Lung (tissue), 12 donors: ENCODE data around the gene RBPJ. TPM values are rescaled to one million over a fixed set of nuclear protein-coding genes. Genes with fewer than 3 reads are reported as not detected.

ENCODE experiments used
- ATAC-seq: fragments of 200-7000 bp; cut with Tn5 transposase; one replicate; pipeline ENCODE4 v1.9.1; 2020; ENCODE audit warnings: moderate number of reproducible peaks; ENCODE audit not compliant: insufficient read depth, low FRiP score
- DNase-seq, 3 donors: peaks; one replicate each; pipeline ENCODE4 v3.0.0-alpha.2; 2013 to 2017
- H3K27ac ChIP-seq, 2 donors: one replicate each; pipeline ENCODE4 v1.5.1; 2013; ENCODE audit warnings: mild to moderate bottlenecking in 2 of 2, moderate library complexity in 2 of 2, control low read depth in 1 of 2, inconsistent platforms in 1 of 2, low read depth in 1 of 2, low read length in 1 of 2
- H3K27me3 ChIP-seq, 3 donors: one replicate each; pipeline ENCODE4 v1.5.1; 2013; ENCODE audit warnings: low read length in 2 of 3; ENCODE audit not compliant: control insufficient read depth in 3 of 3, insufficient read depth in 3 of 3
- H3K36me3 ChIP-seq, 4 donors: one replicate each; pipeline ENCODE4 v1.5.1; 2013; ENCODE audit warnings: low read length in 4 of 4, mild to moderate bottlenecking in 1 of 4, moderate library complexity in 1 of 4; ENCODE audit not compliant: control insufficient read depth in 4 of 4, insufficient read depth in 4 of 4
- H3K4me1 ChIP-seq, 5 donors: one replicate each; pipeline ENCODE4 v1.5.1; 2013; ENCODE audit warnings: low read length in 5 of 5, mild to moderate bottlenecking in 2 of 5, moderate library complexity in 1 of 5; ENCODE audit not compliant: control insufficient read depth in 5 of 5, insufficient read depth in 5 of 5
- H3K4me3 ChIP-seq: one replicate; pipeline ENCODE4 v1.5.1; 2013; ENCODE audit warnings: mild to moderate bottlenecking, control low read depth, moderate library complexity
- H3K9ac ChIP-seq, 2 donors: one replicate each; pipeline ENCODE4 v1.5.1; 2013; ENCODE audit warnings: low read length in 2 of 2, control low read depth in 1 of 2; ENCODE audit not compliant: insufficient read depth in 1 of 2
- H3K9me3 ChIP-seq, 4 donors: one replicate each; pipeline ENCODE4 v1.5.1; 2013; ENCODE audit warnings: low read length in 3 of 4, mild to moderate bottlenecking in 1 of 4, moderate library complexity in 1 of 4; ENCODE audit not compliant: control insufficient read depth in 4 of 4, insufficient read depth in 3 of 4
- CTCF ChIP-seq: IDR thresholded peaks from 2 replicates; pipeline ENCODE4 v1.5.1; 2012; ENCODE audit warnings: mild to moderate bottlenecking; ENCODE audit errors: control extremely low read depth, extremely low read depth
- WGBS, 2 donors: extraction: QIAGEN DNeasy Blood & Tissue Kit; methylation state at CpG; one replicate each; pipeline ENCODE4 v1.1.7; 2013; 5-methylcytosine and 5-hydroxymethylcytosine counted together
- polyA plus RNA-seq, 2 donors: library from polyadenylated mRNA; stranded (reverse); fragments of 200-250 nt; gene quantifications; one replicate each; pipeline ENCODE4 v1.2.1, GENCODE V29; 2013
- total RNA-seq, 2 donors: library from RNA; depleted of rRNA in 1 of 2; stranded (reverse); fragments of >200 nt in 1 of 2; gene quantifications; one replicate each; pipeline ENCODE4 v1.2.1, GENCODE V29; 2014 to 2021
- donor health status: control.
- donor health status: control.
- donor health status: Bipolar disorder and iron deficiency.
- donor health status: healthy.
- donor health status: DM: yes; HTN: yes; CAD: no.

The RBPJ gene
- total and polyA plus RNA-seq, 4 donors: 39.1 to 130 (median 58.9) TPM

GRCh38 chr4:26464420-26465095 is 143.7 kb downstream of the RBPJ start:
- no peak for DNase-seq
- H3K27ac ChIP-seq: no peak overlapping the region
- no peaks in the 10 kb centered on the region for H3K27me3 ChIP-seq
- no peak overlapping the region for H3K9ac ChIP-seq
- no peak for TF ChIP-seq CTCF
- H3K36me3 ChIP-seq: no peaks in the 10 kb centered on the region
- H3K4me3 ChIP-seq: no peak overlapping the region
- no peak for ATAC-seq
- no peaks in the 10 kb centered on the region for H3K9me3 ChIP-seq
- 93 to 94% methylated on average over 14 of the region's 14 CpGs for WGBS, 2 donors
- H3K4me1 ChIP-seq: no peaks in the 10 kb centered on the region

GRCh38 chr4:26466578-26467270 is 145.9 kb downstream of the RBPJ start:
- Histone ChIP-seq H3K9me3 (no peaks in the 10 kb centered on the region), H3K27me3 (no peaks in the 10 kb centered on the region), H3K4me3 (no peak overlapping the region), H3K36me3 (no peaks in the 10 kb centered on the region), H3K27ac (no peak overlapping the region), H3K4me1 (no peaks in the 10 kb centered on the region), H3K9ac (no peak overlapping the region)
- TF ChIP-seq CTCF: no peak
- ATAC-seq: no peak
- WGBS, 2 donors: 86 to 87% methylated on average over 10 of the region's 10 CpGs
- peak in 2 of 3 donors; percentile 25 to 31 for DNase-seq

GRCh38 chr4:26467724-26468123 is 146.9 kb downstream of the RBPJ start:
- H3K4me1 ChIP-seq: no peaks in the 10 kb centered on the region
- WGBS, 2 donors: 67 to 86% methylated on average over 1 of the region's 1 CpG
- TF ChIP-seq CTCF: no peak
- H3K9me3 ChIP-seq: no peaks in the 10 kb centered on the region
- no peak overlapping the region for H3K4me3 ChIP-seq
- DNase-seq (no peak), ATAC-seq (no peak)
- H3K9ac ChIP-seq: no peak overlapping the region
- no peaks in the 10 kb centered on the region for H3K27me3 ChIP-seq
- H3K36me3 ChIP-seq: no peaks in the 10 kb centered on the region
- no peak overlapping the region for H3K27ac ChIP-seq
